ENCODE measurements around the gene NCLN.

- TF ChIP-seq POLR2A (IDR thresholded peaks at IDR 0.05) (no peak), CTCF (IDR thresholded peaks at IDR 0.05) (no peak)
Observed at GRCh38 chr19:3176715-3177501, 8.8 kb upstream of the NCLN start.

Data from stomach (tissue), 4 donors.